Thoracic aorta (tissue), 2 donors: Measurements from ENCODE around the gene CDCA4. TPM values are rescaled to one million over a fixed set of nuclear protein-coding genes. Genes with fewer than 3 reads are reported as not detected.
"Not testable (repeated sequence)": the region's sequence is repeated elsewhere in the genome, so short reads cannot be mapped to it uniquely, and the experiment has no call there.

Experiments
- ATAC-seq: fragments of 150-250 bp; one replicate; pipeline ENCODE4 v1.8.0; 2017; ENCODE audit warnings: low read depth; ENCODE audit not compliant: insufficient number of reproducible peaks, low FRiP score
- DNase-seq: peaks from one replicate; pipeline ENCODE4 v3.0.0-alpha.2; 2020; ENCODE audit warnings: low spot score
- H3K27ac ChIP-seq, 2 donors: fragments of 200-600 bp; sonication (generic); 1 replicate in 1 of 2; 2 replicates in 1 of 2; pipeline ENCODE4 v1.5.1; 2016; ENCODE audit warnings: mild to moderate bottlenecking in 2 of 2, moderate library complexity in 2 of 2
- H3K27me3 ChIP-seq: fragments of 200-600 bp; sonication (generic); replicated peaks from 2 replicates; pipeline ENCODE4 v1.6.0; 2016; ENCODE audit warnings: mild to moderate bottlenecking; ENCODE audit not compliant: insufficient read depth
- H3K36me3 ChIP-seq: fragments of 200-600 bp; sonication (generic); one replicate; pipeline ENCODE4 v1.5.1; 2016
- H3K4me1 ChIP-seq, 2 donors: fragments of 200-600 bp; sonication (generic); 1 replicate in 1 of 2; 2 replicates in 1 of 2; pipeline versions ENCODE4 v1.5.1 to v1.6.0; 2016; ENCODE audit warnings: low read depth in 2 of 2, mild to moderate bottlenecking in 1 of 2; ENCODE audit not compliant: control insufficient read depth in 1 of 2
- H3K4me3 ChIP-seq: fragments of 200-600 bp; sonication (generic); 2 replicates; pipeline ENCODE4 v1.5.1; 2016; ENCODE audit warnings: mild to moderate bottlenecking
- H3K9me3 ChIP-seq: fragments of 200-600 bp; sonication (generic); 2 replicates; pipeline ENCODE4 v1.5.1; 2016
- CTCF ChIP-seq: fragments of 200-600 bp; sonication (generic); IDR thresholded peaks from one replicate; pipeline ENCODE4 v1.5.1; 2019; ENCODE audit warnings: antibody characterized with exemption
- total RNA-seq, 2 donors: library from RNA; depleted of rRNA; stranded (reverse); fragments of >200 nt; gene quantifications; one replicate each; pipeline versions ENCODE4 v1.1.0 to v1.2.3, GENCODE V29; 2016

Gene CDCA4
- total RNA-seq, 2 donors from 2014 or later = 1.6 to 6.5 TPM

- no peaks in the 10 kb centered on the region for H3K9me3 ChIP-seq
- no peaks in the 10 kb centered on the region for H3K27me3 ChIP-seq
- H3K36me3 ChIP-seq = no peaks in the 10 kb centered on the region
- H3K4me1 ChIP-seq = peaks cover 0 to 14% of the 10 kb centered on the region in 2 donors
- no peak for ATAC-seq
- no peak for DNase-seq
- no peak overlapping the region for H3K4me3 ChIP-seq
- TF ChIP-seq CTCF = no peak
- no peak overlapping the region for H3K27ac ChIP-seq
These were observed 9.3 kb upstream of the CDCA4 start for GRCh38 chr14:105030194-105030593.

- no peak overlapping the region for H3K4me3 ChIP-seq
- H3K4me1 ChIP-seq = peaks cover 0 to 14% of the 10 kb centered on the region in 2 donors
- ATAC-seq (no peak), DNase-seq (no peak)
- no peaks in the 10 kb centered on the region for H3K36me3 ChIP-seq
- no peaks in the 10 kb centered on the region for H3K27me3 ChIP-seq
- H3K27ac ChIP-seq = no peak overlapping the region
- H3K9me3 ChIP-seq = no peaks in the 10 kb centered on the region
- no peak for TF ChIP-seq CTCF
These were observed 8.5 kb upstream of the CDCA4 start for GRCh38 chr14:105029402-105029801.

GRCh38 chr14:105028251-105028927, 7.5 kb upstream of the CDCA4 start:
- Histone ChIP-seq H3K36me3 (no peaks in the 10 kb centered on the region), H3K9me3 (no peaks in the 10 kb centered on the region), H3K27ac (no peak overlapping the region), H3K27me3 (no peaks in the 10 kb centered on the region), H3K4me1 (peaks cover 0 to 14% of the 10 kb centered on the region in 2 donors), H3K4me3 (no peak overlapping the region)
- TF ChIP-seq CTCF = no peak
- ATAC-seq = no peak
- no peak for DNase-seq

GRCh38 chr14:105027718-105028117, 6.8 kb upstream of the CDCA4 start:
- not testable (repeated sequence) for ATAC-seq, H3K4me3 ChIP-seq, DNase-seq, H3K27me3 ChIP-seq, H3K9me3 ChIP-seq, H3K36me3 ChIP-seq
- Histone ChIP-seq H3K27ac (peak overlapping the region in 1 of 2 donors; percentile 32), H3K4me1 (peaks cover 0 to 14% of the 10 kb centered on the region in 2 donors)

- ATAC-seq = peak; percentile 32
- Histone ChIP-seq H3K27me3 (no peaks in the 10 kb centered on the region), H3K4me3 (no peak overlapping the region), H3K27ac (peak overlapping the region in 1 of 2 donors; percentile 32), H3K9me3 (no peaks in the 10 kb centered on the region), H3K36me3 (no peaks in the 10 kb centered on the region), H3K4me1 (peaks cover 0 to 17% of the 10 kb centered on the region in 2 donors)
- no peak for DNase-seq
- no peak for TF ChIP-seq CTCF
These were observed 6.1 kb upstream of the CDCA4 start for GRCh38 chr14:105026802-105027563.
